Thymus (tissue), 11 donors: Measurements from ENCODE around the gene TNFSF12. TPM values are rescaled to one million over a fixed set of nuclear protein-coding genes. Genes with fewer than 3 reads are reported as not detected.

ENCODE experiments used
- DNase-seq, 9 donors: peaks; one replicate each; pipeline ENCODE4 v3.0.0-alpha.2; 2013; ENCODE audit warnings: low spot score in 9 of 9, low read depth in 6 of 9, missing footprints in 1 of 9
- H3K27ac ChIP-seq, 2 donors: one replicate each; pipeline ENCODE4 v1.5.1; 2013; ENCODE audit warnings: control low read depth in 1 of 2, low read depth in 1 of 2, low read length in 1 of 2, mild to moderate bottlenecking in 1 of 2, moderate library complexity in 1 of 2
- H3K27me3 ChIP-seq, 2 donors: one replicate each; pipeline ENCODE4 v1.5.1; 2013; ENCODE audit warnings: low read length in 1 of 2; ENCODE audit not compliant: control insufficient read depth in 2 of 2, insufficient read depth in 1 of 2
- H3K36me3 ChIP-seq, 2 donors: one replicate each; pipeline ENCODE4 v1.5.1; 2013; ENCODE audit warnings: low read length in 1 of 2, mild to moderate bottlenecking in 1 of 2, moderate library complexity in 1 of 2; ENCODE audit not compliant: control insufficient read depth in 2 of 2, insufficient read depth in 2 of 2
- H3K4me1 ChIP-seq, 2 donors: one replicate each; pipeline ENCODE4 v1.5.1; 2013; ENCODE audit warnings: low read length in 2 of 2; ENCODE audit not compliant: control insufficient read depth in 2 of 2, insufficient read depth in 2 of 2
- H3K4me3 ChIP-seq, 2 donors: one replicate each; pipeline ENCODE4 v1.5.1; 2013; ENCODE audit warnings: low read length in 2 of 2, control low read depth in 1 of 2, mild to moderate bottlenecking in 1 of 2
- H3K9me3 ChIP-seq, 2 donors: one replicate each; pipeline ENCODE4 v1.5.1; 2013; ENCODE audit warnings: low read length in 1 of 2, mild to moderate bottlenecking in 1 of 2; ENCODE audit not compliant: control insufficient read depth in 2 of 2, insufficient read depth in 1 of 2
- WGBS: extraction: QIAGEN DNeasy Blood & Tissue Kit; methylation state at CpG from one replicate; pipeline ENCODE4 v1.1.7; 2013; 5-methylcytosine and 5-hydroxymethylcytosine counted together
- polyA plus RNA-seq: library from polyadenylated mRNA; stranded (reverse); fragments of 200-250 nt; gene quantifications from one replicate; pipeline ENCODE4 v1.2.3, GENCODE V29; 2013
- total RNA-seq: library from RNA; stranded (reverse); fragments of 120-200 nt; gene quantifications from one replicate; pipeline ENCODE4 v1.2.4, GENCODE V29; 2013
- donor health status: healthy.

The TNFSF12 gene
- total and polyA plus RNA-seq, 2 donors, result 4.2 to 21.3 TPM

- peaks cover 20 to 73% of the 10 kb centered on the region in 2 donors for H3K4me1 ChIP-seq
- no peaks in the 10 kb centered on the region for H3K27me3 ChIP-seq
- H3K36me3 ChIP-seq, result peaks cover 60 to 67% of the 10 kb centered on the region in 2 donors
- 55% methylated on average over 7 of the region's 7 CpGs for WGBS
- peak in 1 of 9 donors; percentile 54 for DNase-seq
- H3K4me3 ChIP-seq, result peak within 1 kb of the TSS in 1 of 2 donors; percentile 1
- peak within 1 kb of the TSS; percentile 68 to 81 for H3K27ac ChIP-seq
- peaks cover 0 to 12% of the 10 kb centered on the region in 2 donors for H3K9me3 ChIP-seq
These were observed 30.4 kb downstream of the TNFSF12 start, which contains the start of gene CD68 for GRCh38 chr17:7579001-7579833. TSS of gene CD68 (plus strand) at chr17:7579638. CDS start at chr17:7579678, 40 bp downstream.

GRCh38 chr17:7579834-7580603 lies 31.2 kb downstream of the TNFSF12 start:
- H3K27ac ChIP-seq, result peak overlapping the region; percentile 44 to 81
- peaks cover 0 to 12% of the 10 kb centered on the region in 2 donors for H3K9me3 ChIP-seq
- H3K4me3 ChIP-seq, result peak overlapping the region in 1 of 2 donors; percentile 1
- DNase-seq, result no peak
- H3K36me3 ChIP-seq, result peaks cover 52 to 59% of the 10 kb centered on the region in 2 donors
- WGBS, result 85% methylated on average over 12 of the region's 12 CpGs
- peaks cover 28 to 73% of the 10 kb centered on the region in 2 donors for H3K4me1 ChIP-seq
- no peaks in the 10 kb centered on the region for H3K27me3 ChIP-seq

GRCh38 chr17:7580604-7581575 lies 32.0 kb downstream of the TNFSF12 start:
- no peak for DNase-seq
- peak overlapping the region in 1 of 2 donors; percentile 98 for H3K27ac ChIP-seq
- H3K9me3 ChIP-seq, result peaks cover 0 to 12% of the 10 kb centered on the region in 2 donors
- peaks cover 23 to 73% of the 10 kb centered on the region in 2 donors for H3K4me1 ChIP-seq
- H3K36me3 ChIP-seq, result peaks cover 43 to 54% of the 10 kb centered on the region in 2 donors
- H3K4me3 ChIP-seq, result peak overlapping the region in 1 of 2 donors; percentile 1
- no peaks in the 10 kb centered on the region for H3K27me3 ChIP-seq
- WGBS, result 94% methylated on average over 23 of the region's 23 CpGs

GRCh38 chr17:7582396-7583252 lies 33.8 kb downstream of the TNFSF12 start:
- Histone ChIP-seq H3K4me3 (peak overlapping the region; percentile 68 to 91), H3K36me3 (peaks cover 38 to 49% of the 10 kb centered on the region in 2 donors), H3K4me1 (peaks cover 23 to 67% of the 10 kb centered on the region in 2 donors), H3K9me3 (peaks cover 0 to 12% of the 10 kb centered on the region in 2 donors), H3K27ac (peak overlapping the region; percentile 96 to 98), H3K27me3 (no peaks in the 10 kb centered on the region)
- WGBS, result 91% methylated on average over 36 of the region's 36 CpGs
- no peak for DNase-seq

GRCh38 chr17:7583253-7584109 lies 34.6 kb downstream of the TNFSF12 start, which contains the start of gene MPDU1:
TSS of gene MPDU1 (plus strand) at chr17:7583852. CDS start at chr17:7583863, 11 bp downstream.
- peaks cover 23 to 69% of the 10 kb centered on the region in 2 donors for H3K4me1 ChIP-seq

GRCh38 chr17:7586673-7587419 lies 38.0 kb downstream of the TNFSF12 start:
- no peak overlapping the region for H3K27ac ChIP-seq
- peaks cover 19 to 55% of the 10 kb centered on the region in 2 donors for H3K4me1 ChIP-seq
- WGBS, result 97% methylated on average over 9 of the region's 9 CpGs
- peaks cover 37 to 56% of the 10 kb centered on the region in 2 donors for H3K36me3 ChIP-seq
- no peak overlapping the region for H3K4me3 ChIP-seq
- DNase-seq, result no peak
- H3K27me3 ChIP-seq, result no peaks in the 10 kb centered on the region
- peaks cover 0 to 12% of the 10 kb centered on the region in 2 donors for H3K9me3 ChIP-seq

More at GRCh38 chr17:7583253-7584109, 34.6 kb downstream of the TNFSF12 start, which contains the start of gene MPDU1:
- Histone ChIP-seq H3K27ac (peak within 1 kb of the TSS; percentile 96 to 98), H3K4me3 (peak within 1 kb of the TSS; percentile 68 to 91), H3K27me3 (no peaks in the 10 kb centered on the region), H3K36me3 (peaks cover 38 to 48% of the 10 kb centered on the region in 2 donors), H3K9me3 (peaks cover 0 to 12% of the 10 kb centered on the region in 2 donors)
- peak; percentile 91 to 98 (median 95) for DNase-seq
- 22% methylated on average over 69 of the region's 69 CpGs for WGBS
